Mesothelial cell of epicardium (in vitro differentiated cells): ENCODE data around the gene CCDC32. TPM values are rescaled to one million over a fixed set of nuclear protein-coding genes. Genes with fewer than 3 reads are reported as not detected.

Experiments
- DNase-seq, 2 experiments: peaks; one replicate each; pipeline ENCODE4 v3.0.0; 2021; ENCODE audit warnings: low spot score in 2 of 2; ENCODE audit not compliant: unreplicated experiment in 2 of 2
- H3K27ac Mint-ChIP-seq: 2 replicates; pipeline ENCODE4 v1.8.0; 2021; ENCODE audit warnings: mixed read lengths
- H3K27me3 Mint-ChIP-seq: 2 replicates; pipeline ENCODE4 v1.8.0; 2021; ENCODE audit warnings: low read depth, mixed read lengths
- H3K36me3 Mint-ChIP-seq: 2 replicates; pipeline ENCODE4 v1.8.0; 2021; ENCODE audit warnings: mixed read lengths
- H3K4me1 Mint-ChIP-seq: 2 replicates; pipeline ENCODE4 v1.8.0; 2021; ENCODE audit warnings: mixed read lengths
- H3K4me3 Mint-ChIP-seq: 2 replicates; pipeline ENCODE4 v1.8.0; 2021; ENCODE audit warnings: mild to moderate bottlenecking, moderate library complexity, mixed read lengths
- H3K9me3 Mint-ChIP-seq: 2 replicates; pipeline ENCODE4 v1.8.0; 2021; ENCODE audit warnings: mixed read lengths
- CTCF ChIP-seq: fragments of 200-600 bp; sonication (generic); IDR thresholded peaks from one replicate; pipeline ENCODE4 v1.5.0; 2021; ENCODE audit warnings: antibody characterized with exemption; ENCODE audit not compliant: unreplicated experiment
- total RNA-seq: library from RNA; stranded (reverse); gene quantifications from 3 replicates; pipeline ENCODE4 v1.2.1, GENCODE V29; 2021

Gene CCDC32
- total RNA-seq, 1 donor from 2014 or later, result 28.8 TPM

- DNase-seq, result no peak
- H3K36me3 Mint-ChIP-seq, result peaks cover 2% of the 10 kb centered on the region
- no peak for TF ChIP-seq CTCF
- H3K4me1 Mint-ChIP-seq, result peaks cover 20% of the 10 kb centered on the region
- H3K9me3 Mint-ChIP-seq, result no peaks in the 10 kb centered on the region
- no peak overlapping the region for H3K27ac Mint-ChIP-seq
- no peak overlapping the region for H3K4me3 Mint-ChIP-seq
- no peaks in the 10 kb centered on the region for H3K27me3 Mint-ChIP-seq
Measured at GRCh38 chr15:40533763-40534364, 31.0 kb downstream of the CCDC32 start.

- Mint-ChIP-seq H3K4me3 (no peak overlapping the region), H3K4me1 (no peaks in the 10 kb centered on the region), H3K9me3 (no peaks in the 10 kb centered on the region), H3K27ac (no peak overlapping the region), H3K36me3 (peaks cover 3% of the 10 kb centered on the region), H3K27me3 (no peaks in the 10 kb centered on the region)
- DNase-seq, result no peak
- no peak for TF ChIP-seq CTCF
Measured at GRCh38 chr15:40528801-40529200, 36.0 kb downstream of the CCDC32 start.

GRCh38 chr15:40525855-40526254, 39.0 kb downstream of the CCDC32 start:
- Mint-ChIP-seq H3K36me3 (peaks cover 3% of the 10 kb centered on the region), H3K27me3 (no peaks in the 10 kb centered on the region), H3K4me1 (no peaks in the 10 kb centered on the region), H3K9me3 (no peaks in the 10 kb centered on the region), H3K27ac (no peak overlapping the region), H3K4me3 (no peak overlapping the region)
- no peak for TF ChIP-seq CTCF
- no peak for DNase-seq

GRCh38 chr15:40523611-40524010, 41.2 kb downstream of the CCDC32 start:
- Mint-ChIP-seq H3K4me1 (peaks cover 2% of the 10 kb centered on the region), H3K27ac (no peak overlapping the region), H3K36me3 (peaks cover 1% of the 10 kb centered on the region), H3K27me3 (no peaks in the 10 kb centered on the region), H3K4me3 (no peak overlapping the region), H3K9me3 (no peaks in the 10 kb centered on the region)
- no peak for DNase-seq
- TF ChIP-seq CTCF, result no peak

GRCh38 chr15:40516322-40516721, 48.5 kb downstream of the CCDC32 start:
- Mint-ChIP-seq H3K36me3 (no peaks in the 10 kb centered on the region), H3K9me3 (no peaks in the 10 kb centered on the region), H3K4me3 (no peak overlapping the region), H3K4me1 (peaks cover 13% of the 10 kb centered on the region), H3K27me3 (no peaks in the 10 kb centered on the region), H3K27ac (no peak overlapping the region)
- no peak for DNase-seq
- TF ChIP-seq CTCF, result no peak

- peaks cover 16% of the 10 kb centered on the region for H3K4me1 Mint-ChIP-seq
- no peak for TF ChIP-seq CTCF
Measured at GRCh38 chr15:40513609-40514008, 51.2 kb downstream of the CCDC32 start.

More at GRCh38 chr15:40513609-40514008, 51.2 kb downstream of the CCDC32 start:
- Mint-ChIP-seq H3K27ac (no peak overlapping the region), H3K36me3 (no peaks in the 10 kb centered on the region), H3K9me3 (no peaks in the 10 kb centered on the region), H3K27me3 (no peaks in the 10 kb centered on the region), H3K4me3 (peak overlapping the region; percentile 13)
- DNase-seq, result no peak
